GM12878 (cell line): ENCODE data around the gene KIFBP. TPM values are rescaled to one million over a fixed set of nuclear protein-coding genes. Genes with fewer than 3 reads are reported as not detected.
A peak's percentile ranks its signal among the peaks of the same experiment; 100 is the strongest.

ENCODE experiments used
- ATAC-seq: fragments of 200-7000 bp; cut with Tn5 transposase; 3 replicates; pipeline ENCODE4 v1.9.1; 2020; ENCODE audit warnings: mild to moderate bottlenecking, moderate library complexity
- Bru-seq: library from RNA; stranded (reverse); fragments of 400-500 nt; gene quantifications from one replicate; lab custom pipeline; 2021; lab: Mats Ljungman, UMichigan
- BruChase-seq, 2 experiments: library from RNA; stranded (reverse); fragments of 400-500 nt; gene quantifications; one replicate each; lab custom pipeline; 2021; lab: Mats Ljungman, UMichigan
- BruUV-seq: library from RNA; stranded (reverse); fragments of 400-500 nt; replicated peaks from 2 replicates; lab custom pipeline; 2021; lab: Mats Ljungman, UMichigan
- CTCF ChIA-PET: fragments of 300-600 bp; sonication (Branson Sonifier 250); formaldehyde crosslinking; extraction: SDS; loops from one replicate; lab custom pipeline; 2021; ENCODE audit warnings: inconsistent platforms; lab: Yijun Ruan, JAX
- POLR2A ChIA-PET: fragments of 350-600 bp; formaldehyde crosslinking; extraction: SDS; loops from one replicate; lab custom pipeline; 2021; ENCODE audit warnings: inconsistent platforms; lab: Charles Lee
- RAD21 ChIA-PET: fragments of 300-600 bp; sonication (Branson Sonifier 250); formaldehyde crosslinking; loops from one replicate; lab custom pipeline; 2023; ENCODE audit warnings: antibody characterized with exemption; ENCODE audit not compliant: unreplicated experiment; lab: Charles Lee
- SMC1A ChIA-PET: fragments of 300-600 bp; sonication (Branson Sonifier 250); formaldehyde crosslinking; loops from one replicate; lab custom pipeline; 2023; ENCODE audit not compliant: unreplicated experiment, uncharacterized antibody; lab: Charles Lee
- DNase-seq: peaks from one replicate; pipeline ENCODE4 v3.0.0-alpha.2; 2011; ENCODE audit warnings: low read depth, low spot score
- FAIRE-seq: peaks from 3 replicates; lab custom pipeline; 2011; peaks lifted over from hg19 to GRCh38; lab: Jason Lieb, UNC
- H2AFZ ChIP-seq: 2 replicates; pipeline ENCODE4 v1.6.0; 2011; ENCODE audit warnings: low read depth, low read length, control low read depth; ENCODE audit not compliant: control insufficient read depth
- H3K27ac ChIP-seq: 2 replicates; pipeline ENCODE4 v1.5.1; 2011; ENCODE audit warnings: control low read depth; ENCODE audit not compliant: control insufficient read depth, insufficient read depth
- H3K27me3 ChIP-seq, 2 experiments: replicated peaks in 1 of 2; 2 replicates each; pipeline versions ENCODE4 v1.6.0 to v1.6.1; 2011; ENCODE audit warnings: low read length in 1 of 2; ENCODE audit not compliant: control insufficient read depth in 2 of 2, insufficient read depth in 2 of 2
- H3K36me3 ChIP-seq, 2 experiments: 2 replicates each; pipeline ENCODE4 v1.5.1; 2011; ENCODE audit warnings: low read length in 1 of 2; ENCODE audit not compliant: control insufficient read depth in 2 of 2, insufficient read depth in 2 of 2
- H3K4me1 ChIP-seq: 2 replicates; pipeline ENCODE4 v1.6.1; 2011; ENCODE audit warnings: mild to moderate bottlenecking, low read length, moderate library complexity, mixed read lengths; ENCODE audit not compliant: control insufficient read depth, insufficient read depth
- H3K4me2 ChIP-seq: 2 replicates; pipeline ENCODE4 v1.6.0; 2011; ENCODE audit warnings: control low read depth; ENCODE audit not compliant: control insufficient read depth, insufficient read depth
- H3K4me3 ChIP-seq: fragments of 200-600 bp; sonication (generic); 2 replicates; pipeline ENCODE4 v1.5.1; 2016
- H3K79me2 ChIP-seq: 2 replicates; pipeline ENCODE4 v1.6.0; 2011; ENCODE audit warnings: low read length; ENCODE audit not compliant: control insufficient read depth, insufficient read depth
- H3K9ac ChIP-seq: 2 replicates; pipeline ENCODE4 v1.8.0; 2011; ENCODE audit warnings: low read length, control low read depth, mixed read lengths; ENCODE audit not compliant: control insufficient read depth, insufficient read depth
- H3K9me3 ChIP-seq: replicated peaks from 3 replicates; pipeline ENCODE4 v1.5.1; 2011; ENCODE audit warnings: mild to moderate bottlenecking, low read length; ENCODE audit not compliant: control insufficient read depth, insufficient read depth
- H4K20me1 ChIP-seq: 2 replicates; pipeline ENCODE4 v1.6.0; 2011; ENCODE audit not compliant: control insufficient read depth, insufficient read depth
- WGBS: methylation state at CpG from one replicate; pipeline ENCODE4 v1.1.6; 2016; ENCODE audit warnings: low lambda C conversion rate; ENCODE audit not compliant: insufficient replicate concordance, insufficient coverage; ENCODE audit errors: missing lambda C conversion rate; 5-methylcytosine and 5-hydroxymethylcytosine counted together
- in situ Hi-C: fragments of 300-500 bp; cut with MboI; formaldehyde crosslinking; loops from 9 replicates; pipeline ENCODE4 v1.14.3; 2018; ENCODE audit warnings: mixed read lengths
- intact Hi-C: fragments of 100-400 bp; cut with micrococcal nuclease; formaldehyde crosslinking; loops from one replicate; pipeline ENCODE4 v1.14.2; 2022; ENCODE audit not compliant: unreplicated experiment
- long read RNA-seq, 2 experiments: library from polyadenylated mRNA; unstranded; transcript quantifications; one replicate each; pipeline ENCODE4 v2.0.0, GENCODE V29; 2019 to 2020
- polyA minus RNA-seq, 3 experiments: library from RNA; depleted of rRNA, polyadenylated mRNA; stranded (reverse); fragments of >200 nt; gene quantifications; 2 replicates each; pipeline ENCODE4 v1.2.3, GENCODE V29; 2011
- polyA plus RNA-seq, 11 experiments: library from polyadenylated mRNA; depleted of rRNA in 4 of 11; unstranded in 6 of 11; stranded (reverse) in 5 of 11; fragments of >200 nt; fragmentation: Nextera tagmentation in 4 of 11; fragmentation: Illumina TruSeq in 1 of 11; extraction: Ambion mirVana in 4 of 11; extraction: Trizol in 1 of 11; gene quantifications; 1 replicate in 1 of 11; 2 replicates in 10 of 11; pipeline versions ENCODE4 v1.2.1 to v1.2.3, GENCODE V29; 2011 to 2016; ENCODE audit warnings: inconsistent platforms in 2 of 11, missing spikeins in 2 of 11, low read depth in 1 of 11
- total RNA-seq, 4 experiments: library from RNA; depleted of rRNA in 3 of 4; stranded (reverse); fragments of >200 nt in 3 of 4; fragmentation: Illumina TruSeq in 1 of 4; extraction: Trizol in 1 of 4; gene quantifications; 2 replicates each; pipeline versions ENCODE4 v1.2.1 to v1.2.3, GENCODE V29; 2013 to 2021
- TF ChIP-seq, protein P1 (sequence below): fragments of 450-650 bp; IDR thresholded peaks from 2 replicates; pipeline ENCODE4 v1.6.1; 2017; ENCODE audit warnings: mild to moderate bottlenecking, moderate library complexity
- TF ChIP-seq, protein P2 (sequence below): fragments of 450-650 bp; IDR thresholded peaks from 2 replicates; pipeline ENCODE4 v1.6.1; 2017; ENCODE audit warnings: antibody characterized with exemption, mild to moderate bottlenecking, moderate library complexity

The KIFBP gene, protein sequence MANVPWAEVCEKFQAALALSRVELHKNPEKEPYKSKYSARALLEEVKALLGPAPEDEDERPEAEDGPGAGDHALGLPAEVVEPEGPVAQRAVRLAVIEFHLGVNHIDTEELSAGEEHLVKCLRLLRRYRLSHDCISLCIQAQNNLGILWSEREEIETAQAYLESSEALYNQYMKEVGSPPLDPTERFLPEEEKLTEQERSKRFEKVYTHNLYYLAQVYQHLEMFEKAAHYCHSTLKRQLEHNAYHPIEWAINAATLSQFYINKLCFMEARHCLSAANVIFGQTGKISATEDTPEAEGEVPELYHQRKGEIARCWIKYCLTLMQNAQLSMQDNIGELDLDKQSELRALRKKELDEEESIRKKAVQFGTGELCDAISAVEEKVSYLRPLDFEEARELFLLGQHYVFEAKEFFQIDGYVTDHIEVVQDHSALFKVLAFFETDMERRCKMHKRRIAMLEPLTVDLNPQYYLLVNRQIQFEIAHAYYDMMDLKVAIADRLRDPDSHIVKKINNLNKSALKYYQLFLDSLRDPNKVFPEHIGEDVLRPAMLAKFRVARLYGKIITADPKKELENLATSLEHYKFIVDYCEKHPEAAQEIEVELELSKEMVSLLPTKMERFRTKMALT
- total RNA-seq (2013; cell fraction: nucleolus; rRNA removed): 12.9 and 13.4 TPM in 2 replicates
- total RNA-seq (2014; rRNA removed): 16.3 and 19.2 TPM in 2 replicates
- 19.9 and 21.0 TPM in 2 replicates for total RNA-seq (2014; rRNA removed; fragmentation: Illumina TruSeq; extraction: Trizol)
- 14.9 and 16.0 TPM in 2 replicates for total RNA-seq (2021)
- 5.7 TPM for polyA plus RNA-seq (2011; ENCODE audit: low read depth)
- 20.0 and 28.8 TPM in 2 replicates for polyA plus RNA-seq (2011; rRNA removed)
- 9.1 and 10.7 TPM in 2 replicates for polyA plus RNA-seq (2011; cell fraction: cytosol; rRNA removed)
- 10.2 and 13.2 TPM in 2 replicates for polyA plus RNA-seq (2011; cell fraction: nucleus; rRNA removed)
- polyA plus RNA-seq (2012): 6.3 and 10.3 TPM in 2 replicates
- polyA plus RNA-seq (2014; fragmentation: Illumina TruSeq; extraction: Trizol): 25.0 and 39.2 TPM in 2 replicates
- 10 to 100 TPM in 1 of 2 experiments, 1 to 10 TPM in 1; 8.6 to 10.0 TPM for polyA plus RNA-seq (2014; fragmentation: Nextera tagmentation; extraction: Ambion mirVana)
- polyA plus RNA-seq (2014; rRNA removed): 14.3 and 17.3 TPM in 2 replicates
- 10 to 100 TPM; 28.7 to 29.5 TPM for polyA plus RNA-seq (2016; fragmentation: Nextera tagmentation; extraction: Ambion mirVana)
- polyA minus RNA-seq (2011; rRNA and poly(A)+ RNA removed): 7.6 and 11.8 TPM in 2 replicates
- 4.7 and 6.0 TPM in 2 replicates for polyA minus RNA-seq (2011; cell fraction: cytosol; rRNA and poly(A)+ RNA removed)
- polyA minus RNA-seq (2011; cell fraction: nucleus; rRNA and poly(A)+ RNA removed): 3.9 and 5.5 TPM in 2 replicates
- percentile 64 among the genes with signal in this experiment for Bru-seq, nascent RNA
- percentile 59 among the genes with signal in this experiment for BruChase-seq, experiment 1, labeled RNA remaining after a 6-hour chase
- percentile 67 among the genes with signal in this experiment for BruChase-seq, experiment 2, labeled RNA remaining after a 2-hour chase
- long read RNA-seq, experiment 1, transcript KIF1BP-201 (7 exons, 2,544 nt): major isoform, 17 of 18 reads
- long read RNA-seq, experiment 1, partial matches to known transcripts: 0 of 18 reads
- long read RNA-seq, experiment 1, other reads (novel, unspliced or antisense): 0 of 18 reads
- long read RNA-seq, experiment 2, transcript KIF1BP-214 (8 exons, 2,537 nt): minor isoform, 5 of 85 reads
- long read RNA-seq, experiment 2, transcript KIF1BP-201 (7 exons, 2,544 nt): major isoform, 67 of 85 reads
- long read RNA-seq, experiment 2, partial matches to known transcripts: 7 of 85 reads
- long read RNA-seq, experiment 2, other reads (novel, unspliced or antisense): 6 of 85 reads

DNA sequence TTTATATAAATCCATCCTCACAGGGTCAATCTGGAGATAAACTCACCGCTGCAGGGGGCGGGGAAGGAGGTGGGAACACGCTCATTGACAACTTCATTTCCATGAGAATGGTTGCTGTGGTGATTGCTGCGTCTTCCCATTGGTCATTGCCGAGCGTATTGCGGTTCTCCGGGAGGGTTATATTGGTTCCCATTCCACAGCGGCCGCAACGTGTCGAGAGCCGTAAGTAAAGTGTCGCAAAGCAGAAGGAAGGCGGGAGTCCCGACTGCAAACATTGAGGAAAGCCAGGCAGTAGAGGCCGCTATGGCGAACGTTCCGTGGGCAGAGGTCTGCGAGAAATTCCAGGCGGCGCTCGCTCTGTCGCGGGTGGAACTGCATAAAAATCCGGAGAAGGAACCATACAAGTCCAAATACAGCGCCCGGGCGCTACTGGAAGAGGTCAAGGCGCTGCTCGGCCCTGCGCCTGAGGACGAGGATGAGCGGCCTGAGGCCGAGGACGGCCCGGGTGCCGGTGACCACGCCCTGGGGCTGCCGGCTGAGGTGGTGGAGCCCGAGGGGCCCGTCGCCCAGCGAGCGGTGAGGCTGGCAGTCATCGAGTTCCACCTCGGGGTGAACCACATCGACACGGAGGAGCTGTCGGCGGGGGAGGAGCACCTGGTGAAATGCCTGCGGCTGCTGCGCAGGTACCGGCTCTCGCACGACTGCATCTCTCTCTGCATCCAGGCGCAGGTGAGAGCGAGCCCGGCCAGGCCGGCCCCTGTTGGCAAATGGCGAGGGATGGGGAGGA lies at the start of gene KIFBP:
Gene KIFBP (plus strand): TSS at position 274 of the 787 bp plus-strand sequence. CDS start 30 bp downstream, at position 304.
- Histone ChIP-seq H3K27me3 (no peaks in the 10 kb centered on the region), H3K79me2 (peaks cover 19% of the 10 kb centered on the region), H3K36me3 (peaks cover 0 to 12% of the 10 kb centered on the region in 2 experiments), H3K4me3 (peak within 1 kb of the TSS; percentile 86), H4K20me1 (no peaks in the 10 kb centered on the region), H2AFZ (peak within 1 kb of the TSS; percentile 89), H3K4me2 (peak within 1 kb of the TSS; percentile 95), H3K9me3 (no peaks in the 10 kb centered on the region), H3K9ac (peak within 1 kb of the TSS; percentile 80), H3K27ac (peak within 1 kb of the TSS; percentile 70), H3K4me1 (peaks cover 7% of the 10 kb centered on the region)
- peak; percentile 98 for FAIRE-seq
- ChIA-PET SMC1A (interaction anchor here (1.1 to 2.1 kb wide), 4 partner anchors 20 to 110 kb away, joined by 3 to 10 read pairs (median 4); no protein-coding TSS in a partner anchor), CTCF (interaction anchor here (0.8 to 2.0 kb wide), 13 partner anchors 10 to 420 kb away, joined by 3 to 10 read pairs (median 4); partner anchors contain the start of gene DDX21), RAD21 (interaction anchor here (1.0 to 1.4 kb wide), 9 partner anchors 16 to 115 kb away, joined by 3 to 6 read pairs (median 4); no protein-coding TSS in a partner anchor), POLR2A (interaction anchor here (0.6 to 1.3 kb wide), 3 partner anchors 29 to 115 kb away, joined by 3 to 8 read pairs (median 5); no protein-coding TSS in a partner anchor)
- under 1% methylated on average over 62 of the region's 62 CpGs for WGBS
- intact Hi-C loops (loop anchor here (1.0 kb wide), 1 partner anchor 234 kb away; no protein-coding TSS in a partner anchor), in situ Hi-C loops (no loop called here)
- peak; percentile 86 for ATAC-seq
- peak; percentile 89 for DNase-seq
- TSS peak; percentile 64 for BruUV-seq
- TF ChIP-seq, protein P1, sequence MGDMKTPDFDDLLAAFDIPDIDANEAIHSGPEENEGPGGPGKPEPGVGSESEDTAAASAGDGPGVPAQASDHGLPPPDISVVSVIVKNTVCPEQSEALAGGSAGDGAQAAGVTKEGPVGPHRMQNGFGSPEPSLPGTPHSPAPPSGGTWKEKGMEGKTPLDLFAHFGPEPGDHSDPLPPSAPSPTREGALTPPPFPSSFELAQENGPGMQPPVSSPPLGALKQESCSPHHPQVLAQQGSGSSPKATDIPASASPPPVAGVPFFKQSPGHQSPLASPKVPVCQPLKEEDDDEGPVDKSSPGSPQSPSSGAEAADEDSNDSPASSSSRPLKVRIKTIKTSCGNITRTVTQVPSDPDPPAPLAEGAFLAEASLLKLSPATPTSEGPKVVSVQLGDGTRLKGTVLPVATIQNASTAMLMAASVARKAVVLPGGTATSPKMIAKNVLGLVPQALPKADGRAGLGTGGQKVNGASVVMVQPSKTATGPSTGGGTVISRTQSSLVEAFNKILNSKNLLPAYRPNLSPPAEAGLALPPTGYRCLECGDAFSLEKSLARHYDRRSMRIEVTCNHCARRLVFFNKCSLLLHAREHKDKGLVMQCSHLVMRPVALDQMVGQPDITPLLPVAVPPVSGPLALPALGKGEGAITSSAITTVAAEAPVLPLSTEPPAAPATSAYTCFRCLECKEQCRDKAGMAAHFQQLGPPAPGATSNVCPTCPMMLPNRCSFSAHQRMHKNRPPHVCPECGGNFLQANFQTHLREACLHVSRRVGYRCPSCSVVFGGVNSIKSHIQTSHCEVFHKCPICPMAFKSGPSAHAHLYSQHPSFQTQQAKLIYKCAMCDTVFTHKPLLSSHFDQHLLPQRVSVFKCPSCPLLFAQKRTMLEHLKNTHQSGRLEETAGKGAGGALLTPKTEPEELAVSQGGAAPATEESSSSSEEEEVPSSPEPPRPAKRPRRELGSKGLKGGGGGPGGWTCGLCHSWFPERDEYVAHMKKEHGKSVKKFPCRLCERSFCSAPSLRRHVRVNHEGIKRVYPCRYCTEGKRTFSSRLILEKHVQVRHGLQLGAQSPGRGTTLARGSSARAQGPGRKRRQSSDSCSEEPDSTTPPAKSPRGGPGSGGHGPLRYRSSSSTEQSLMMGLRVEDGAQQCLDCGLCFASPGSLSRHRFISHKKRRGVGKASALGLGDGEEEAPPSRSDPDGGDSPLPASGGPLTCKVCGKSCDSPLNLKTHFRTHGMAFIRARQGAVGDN: 0 out of 2 replicates have a peak, but pooled peaks have one; percentile 19
- TF ChIP-seq, protein P2, sequence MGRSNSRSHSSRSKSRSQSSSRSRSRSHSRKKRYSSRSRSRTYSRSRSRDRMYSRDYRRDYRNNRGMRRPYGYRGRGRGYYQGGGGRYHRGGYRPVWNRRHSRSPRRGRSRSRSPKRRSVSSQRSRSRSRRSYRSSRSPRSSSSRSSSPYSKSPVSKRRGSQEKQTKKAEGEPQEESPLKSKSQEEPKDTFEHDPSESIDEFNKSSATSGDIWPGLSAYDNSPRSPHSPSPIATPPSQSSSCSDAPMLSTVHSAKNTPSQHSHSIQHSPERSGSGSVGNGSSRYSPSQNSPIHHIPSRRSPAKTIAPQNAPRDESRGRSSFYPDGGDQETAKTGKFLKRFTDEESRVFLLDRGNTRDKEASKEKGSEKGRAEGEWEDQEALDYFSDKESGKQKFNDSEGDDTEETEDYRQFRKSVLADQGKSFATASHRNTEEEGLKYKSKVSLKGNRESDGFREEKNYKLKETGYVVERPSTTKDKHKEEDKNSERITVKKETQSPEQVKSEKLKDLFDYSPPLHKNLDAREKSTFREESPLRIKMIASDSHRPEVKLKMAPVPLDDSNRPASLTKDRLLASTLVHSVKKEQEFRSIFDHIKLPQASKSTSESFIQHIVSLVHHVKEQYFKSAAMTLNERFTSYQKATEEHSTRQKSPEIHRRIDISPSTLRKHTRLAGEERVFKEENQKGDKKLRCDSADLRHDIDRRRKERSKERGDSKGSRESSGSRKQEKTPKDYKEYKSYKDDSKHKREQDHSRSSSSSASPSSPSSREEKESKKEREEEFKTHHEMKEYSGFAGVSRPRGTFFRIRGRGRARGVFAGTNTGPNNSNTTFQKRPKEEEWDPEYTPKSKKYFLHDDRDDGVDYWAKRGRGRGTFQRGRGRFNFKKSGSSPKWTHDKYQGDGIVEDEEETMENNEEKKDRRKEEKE: no peak
